GM13977 (cell line): ENCODE data around the gene TSACC.
"Not testable (repeated sequence)": the region's sequence is repeated elsewhere in the genome, so short reads cannot be mapped to it uniquely, and the experiment has no call there.

Source experiments
- DNase-seq: peaks from one replicate; pipeline ENCODE4 v3.0.0; 2012; ENCODE audit warnings: low spot score
- in situ Hi-C: fragments of 300-500 bp; cut with MboI; formaldehyde crosslinking; loops from one replicate; pipeline ENCODE4 v1.12.0; 2022; ENCODE audit warnings: low sequenced_read_pairs, low pct_unique_long_range_greater_than_20kb, mixed read lengths, inconsistent platforms; ENCODE audit not compliant: unreplicated experiment
- TF ChIP-seq, protein P1 (sequence below): IDR thresholded peaks from 2 replicates; pipeline ENCODE4 v1.5.1; 2012; ENCODE audit warnings: mild to moderate bottlenecking, control low read depth; ENCODE audit not compliant: insufficient read depth; ENCODE audit errors: extremely low read depth, missing control alignments

The TSACC gene

GRCh38 chr1:156366378-156367166, 28.2 kb downstream of the TSACC start:
- no peak for DNase-seq
- TF ChIP-seq, protein P1, sequence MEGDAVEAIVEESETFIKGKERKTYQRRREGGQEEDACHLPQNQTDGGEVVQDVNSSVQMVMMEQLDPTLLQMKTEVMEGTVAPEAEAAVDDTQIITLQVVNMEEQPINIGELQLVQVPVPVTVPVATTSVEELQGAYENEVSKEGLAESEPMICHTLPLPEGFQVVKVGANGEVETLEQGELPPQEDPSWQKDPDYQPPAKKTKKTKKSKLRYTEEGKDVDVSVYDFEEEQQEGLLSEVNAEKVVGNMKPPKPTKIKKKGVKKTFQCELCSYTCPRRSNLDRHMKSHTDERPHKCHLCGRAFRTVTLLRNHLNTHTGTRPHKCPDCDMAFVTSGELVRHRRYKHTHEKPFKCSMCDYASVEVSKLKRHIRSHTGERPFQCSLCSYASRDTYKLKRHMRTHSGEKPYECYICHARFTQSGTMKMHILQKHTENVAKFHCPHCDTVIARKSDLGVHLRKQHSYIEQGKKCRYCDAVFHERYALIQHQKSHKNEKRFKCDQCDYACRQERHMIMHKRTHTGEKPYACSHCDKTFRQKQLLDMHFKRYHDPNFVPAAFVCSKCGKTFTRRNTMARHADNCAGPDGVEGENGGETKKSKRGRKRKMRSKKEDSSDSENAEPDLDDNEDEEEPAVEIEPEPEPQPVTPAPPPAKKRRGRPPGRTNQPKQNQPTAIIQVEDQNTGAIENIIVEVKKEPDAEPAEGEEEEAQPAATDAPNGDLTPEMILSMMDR = no peak
- in situ Hi-C loops = no loop called here

- DNase-seq = no peak
- TF ChIP-seq, protein P1 = no peak
- in situ Hi-C loops = no loop called here
Observed at GRCh38 chr1:156367383-156368156, 29.2 kb downstream of the TSACC start.

DNA sequence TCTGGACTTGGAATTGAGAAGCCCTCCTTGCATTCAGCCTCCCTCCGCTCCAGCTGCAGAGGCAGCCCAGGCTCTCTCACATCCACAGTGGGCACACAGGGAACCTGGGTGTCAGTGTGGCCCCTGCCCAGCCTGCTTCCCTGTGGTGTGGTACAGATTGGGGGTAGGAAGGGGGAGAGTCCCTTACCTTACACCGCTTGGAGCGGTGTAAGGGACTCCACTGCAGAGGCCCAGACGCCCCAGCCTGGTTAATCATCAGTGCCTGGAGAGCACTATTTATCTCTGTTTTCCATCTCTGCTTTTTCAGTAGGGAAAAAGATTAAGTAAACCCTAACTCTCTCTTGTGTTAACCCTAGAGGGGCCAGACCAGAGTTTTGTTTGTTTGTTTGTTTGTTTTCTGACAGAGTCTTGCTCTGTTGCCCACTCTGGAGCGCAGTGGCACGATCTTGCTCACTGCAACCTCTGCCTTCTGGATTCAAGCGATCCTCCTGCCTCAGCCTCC, 29.9 kb downstream of the TSACC start:
- in situ Hi-C loops = no loop called here
- TF ChIP-seq, protein P1 = no peak
- DNase-seq = no peak

GRCh38 chr1:156368889-156369684, 30.8 kb downstream of the TSACC start, which contains the start of gene RHBG:
RHBG (plus strand) TSS chr1:156369211; CDS start chr1:156369250, 39 bp downstream.
- in situ Hi-C loops = no loop called here
- DNase-seq = no peak
- TF ChIP-seq, protein P1 = no peak

DNA sequence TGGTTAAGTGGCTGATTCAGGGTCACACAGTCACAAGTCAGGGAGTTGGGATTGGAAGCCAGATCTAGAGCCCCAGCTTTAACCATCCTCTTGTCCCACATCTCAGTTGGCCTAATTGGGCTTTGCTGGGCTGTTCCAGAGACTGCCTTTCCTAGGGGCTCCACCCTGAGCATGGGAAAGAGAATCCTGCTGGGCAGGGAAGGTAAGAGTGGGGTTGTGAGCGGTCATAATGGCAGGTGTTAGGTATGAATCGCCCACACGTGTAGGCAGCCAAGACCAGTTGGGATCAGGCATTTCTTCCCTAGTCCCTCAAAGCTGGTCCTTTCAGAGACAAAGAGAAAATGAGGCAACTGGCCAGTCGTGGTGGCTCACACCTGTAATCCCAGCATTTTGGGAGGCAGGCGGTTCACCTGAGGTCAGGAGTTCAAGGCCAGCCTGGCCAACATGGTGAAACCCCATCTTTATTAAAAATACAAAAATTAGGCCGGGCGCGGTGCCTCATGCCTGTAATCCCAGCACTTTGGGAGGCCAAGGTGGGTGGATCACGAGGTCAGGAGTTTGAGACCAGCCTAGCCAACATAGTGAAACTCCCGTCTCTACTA, 31.5 kb downstream of the TSACC start:
- DNase-seq, in situ Hi-C loops: not testable (repeated sequence)

DNA sequence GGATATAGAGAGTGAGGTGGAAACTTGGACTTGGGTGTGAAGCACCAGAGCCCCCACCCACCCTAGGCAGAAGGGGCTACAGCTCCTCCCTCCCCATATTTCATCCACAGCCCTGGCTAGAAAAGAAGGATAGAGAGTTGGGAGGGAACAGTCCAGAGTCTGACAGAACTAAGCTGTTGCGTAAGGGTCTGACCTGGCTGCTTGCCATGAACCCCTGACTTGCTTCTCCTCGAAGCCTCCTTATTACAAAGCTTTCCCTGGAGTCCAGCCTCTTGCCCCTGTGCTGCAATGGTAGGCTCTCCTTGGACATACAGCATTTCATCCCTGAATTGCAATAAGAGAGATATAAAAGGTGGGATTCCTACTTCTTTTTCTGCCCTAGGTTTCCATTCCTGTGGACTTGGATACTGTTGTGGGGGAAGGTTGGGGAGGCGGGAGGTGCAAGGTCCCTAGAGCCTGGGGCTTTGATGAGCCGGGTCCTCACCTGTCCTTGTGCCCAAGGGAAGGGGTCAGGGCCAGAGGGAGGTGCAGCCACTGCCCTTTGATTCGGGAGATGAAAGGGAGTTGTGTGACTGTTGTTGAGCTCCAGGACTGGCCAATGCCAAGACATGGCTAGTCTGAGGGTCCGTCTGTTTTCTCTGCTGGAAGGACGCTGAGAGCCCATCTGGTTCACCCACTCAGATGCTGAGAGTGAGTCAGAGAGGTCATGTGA, 33.4 kb downstream of the TSACC start:
- in situ Hi-C loops = no loop called here

More for the DNA sequence above, 33.4 kb downstream of the TSACC start:
- DNase-seq = no peak
- TF ChIP-seq, protein P1 = no peak
